Erythroblast (primary cell): ENCODE data around the gene GOLPH3.

ENCODE experiments used
- GATA1 ChIP-seq: IDR thresholded peaks from 2 replicates; pipeline ENCODE4 v1.6.1; 2011; ENCODE audit warnings: low read depth, mild to moderate bottlenecking, control low read depth, low read length, moderate library complexity
- POLR2A ChIP-seq: IDR thresholded peaks from 2 replicates; pipeline ENCODE4 v1.6.1; 2011; ENCODE audit warnings: mild to moderate bottlenecking, low read length

DNA sequence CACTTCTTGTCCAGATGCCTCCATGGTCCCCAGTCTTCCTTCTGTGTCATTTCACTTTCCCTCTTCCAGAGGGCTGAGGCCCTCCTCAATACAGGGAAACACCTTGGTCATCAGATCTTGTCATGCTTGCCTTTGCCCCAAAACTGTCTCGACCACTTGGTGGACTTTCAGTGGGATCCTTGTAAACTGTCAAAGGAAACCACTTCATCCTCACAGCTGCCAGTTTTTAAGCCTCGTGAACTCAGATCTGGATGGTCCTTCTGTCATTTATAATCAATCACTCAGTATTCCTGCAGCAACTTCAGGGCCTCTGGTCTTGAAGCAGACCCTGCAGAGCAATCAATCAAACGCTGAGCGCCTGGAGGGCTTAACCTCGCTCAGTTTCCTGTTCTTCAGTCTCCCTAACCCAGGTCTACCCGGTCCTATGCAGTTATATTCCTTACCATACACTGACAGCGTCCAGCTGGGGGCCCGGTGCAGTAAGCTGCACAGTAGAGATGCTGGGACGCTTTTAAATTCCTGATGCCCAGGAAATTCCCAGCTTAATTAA is 74.6 kb downstream of the GOLPH3 start:
- TF ChIP-seq POLR2A (no peak), GATA1 (no peak)
